Thyroid gland (tissue), 4 donors: Measurements from ENCODE around the gene OR56A3. TPM values are rescaled to one million over a fixed set of nuclear protein-coding genes. Genes with fewer than 3 reads are reported as not detected.

Experiments used
- DNase-seq, 2 donors: peaks; one replicate each; pipeline ENCODE4 v3.0.0-alpha.2; 2019
- H3K27ac ChIP-seq, 3 donors: fragments of 200-600 bp; sonication (generic); 1 replicate in 2 of 3; 2 replicates in 1 of 3; pipeline ENCODE4 v1.5.1; 2016 to 2019; ENCODE audit warnings: mild to moderate bottlenecking in 1 of 3, moderate library complexity in 1 of 3
- H3K27me3 ChIP-seq: fragments of 200-600 bp; sonication (generic); one replicate; pipeline ENCODE4 v1.5.1; 2019
- H3K36me3 ChIP-seq, 2 donors: fragments of 200-600 bp; sonication (generic); one replicate each; pipeline ENCODE4 v1.5.1; 2016 to 2019
- H3K4me1 ChIP-seq, 2 donors: fragments of 200-600 bp; sonication (generic); one replicate each; pipeline ENCODE4 v1.5.1; 2017 to 2019
- H3K4me3 ChIP-seq, 3 donors: fragments of 200-600 bp; sonication (generic); replicated peaks in 1 of 3; 1 replicate in 2 of 3; 2 replicates in 1 of 3; pipeline ENCODE4 v1.5.1; 2016; ENCODE audit warnings: mild to moderate bottlenecking in 1 of 3
- H3K9me3 ChIP-seq: fragments of 200-600 bp; sonication (generic); one replicate; pipeline ENCODE4 v1.5.1; 2017
- CTCF ChIP-seq, 6 experiments: fragments of 200-600 bp in 3 of 6; fragments of 450-650 bp in 3 of 6; sonication (generic) in 3 of 6; IDR thresholded peaks; one replicate each; pipeline ENCODE4 v1.5.1; 2016 to 2019; ENCODE audit warnings: antibody characterized with exemption in 6 of 6, mild to moderate bottlenecking in 2 of 6, inconsistent platforms in 1 of 6, moderate library complexity in 1 of 6
- POLR2A ChIP-seq, 2 donors: fragments of 450-650 bp; IDR thresholded peaks; one replicate each; pipeline ENCODE4 v1.6.1; 2017; ENCODE audit warnings: antibody characterized with exemption in 2 of 2, mild to moderate bottlenecking in 2 of 2, moderate library complexity in 1 of 2
- WGBS, 2 donors: methylation state at CpG; one replicate each; pipeline ENCODE4 v1.1.5; 2017; 5-methylcytosine and 5-hydroxymethylcytosine counted together
- intact Hi-C: fragments of 100-400 bp; cut with DNase I; formaldehyde crosslinking; loops from one replicate; pipeline ENCODE4 v1.15.1; 2023
- total RNA-seq, 4 donors: library from RNA; depleted of rRNA; stranded (reverse); fragments of >200 nt; gene quantifications; one replicate each; pipeline ENCODE4 v1.2.3, GENCODE V29; 2016

Gene OR56A3
- not detected for total RNA-seq

- intact Hi-C loops, result no loop called here
- H3K27ac ChIP-seq, result no peak within 1 kb of the TSS
- no peaks in the 10 kb centered on the region for H3K4me1 ChIP-seq
- H3K36me3 ChIP-seq, result no peaks in the 10 kb centered on the region
- 78 to 82% methylated on average over 3 of the region's 3 CpGs for WGBS, 2 donors
- no peak for DNase-seq
- TF ChIP-seq POLR2A (IDR thresholded peaks at IDR 0.05) (no peak), CTCF (IDR thresholded peaks at IDR 0.05) (no peak)
- H3K9me3 ChIP-seq, result no peaks in the 10 kb centered on the region
- H3K27me3 ChIP-seq, result no peaks in the 10 kb centered on the region
- H3K4me3 ChIP-seq, result no peak within 1 kb of the TSS
Observed at GRCh38 chr11:5941951-5942350, at the start of gene OR56A3. Gene OR56A3, plus strand, starts transcription at chr11:5942251. Its CDS starts 5,096 bp downstream, at chr11:5947347.

GRCh38 chr11:5892908-5893307, 49.1 kb upstream of the OR56A3 start, which contains the start of gene OR52E5:
Gene OR52E5, plus strand, starts transcription at chr11:5893208. Its CDS starts 7,569 bp downstream, at chr11:5900777.
- no peak for TF ChIP-seq POLR2A (IDR thresholded peaks at IDR 0.05)
- TF ChIP-seq CTCF (IDR thresholded peaks at IDR 0.05), result no peak
- Histone ChIP-seq H3K36me3 (no peaks in the 10 kb centered on the region), H3K27ac (no peak within 1 kb of the TSS), H3K27me3 (no peaks in the 10 kb centered on the region), H3K4me3 (no peak within 1 kb of the TSS), H3K4me1 (no peaks in the 10 kb centered on the region), H3K9me3 (no peaks in the 10 kb centered on the region)
- 82 to 89% methylated on average over 3 of the region's 3 CpGs for WGBS, 2 donors
- no peak for DNase-seq
- intact Hi-C loops, result no loop called here

GRCh38 chr11:5899534-5899933, 42.5 kb upstream of the OR56A3 start:
- intact Hi-C loops, result no loop called here
- Histone ChIP-seq H3K27me3 (no peaks in the 10 kb centered on the region), H3K36me3 (no peaks in the 10 kb centered on the region), H3K4me1 (no peaks in the 10 kb centered on the region), H3K4me3 (no peak overlapping the region), H3K9me3 (no peaks in the 10 kb centered on the region), H3K27ac (no peak overlapping the region)
- TF ChIP-seq CTCF (IDR thresholded peaks at IDR 0.05) (no peak), POLR2A (IDR thresholded peaks at IDR 0.05) (no peak)
- no peak for DNase-seq
- WGBS, 2 donors, result 84 to 90% methylated on average over 2 of the region's 2 CpGs

- DNase-seq, result no peak
- WGBS, 2 donors, result 40 to 60% methylated on average over 1 to 2 of the region's 2 CpGs
Observed at GRCh38 chr11:5910540-5910939, 31.5 kb upstream of the OR56A3 start.

More at GRCh38 chr11:5910540-5910939, 31.5 kb upstream of the OR56A3 start:
- Histone ChIP-seq H3K27me3 (no peaks in the 10 kb centered on the region), H3K4me1 (no peaks in the 10 kb centered on the region), H3K4me3 (no peak overlapping the region), H3K27ac (no peak overlapping the region), H3K9me3 (no peaks in the 10 kb centered on the region), H3K36me3 (no peaks in the 10 kb centered on the region)
- TF ChIP-seq POLR2A (IDR thresholded peaks at IDR 0.05) (no peak), CTCF (IDR thresholded peaks at IDR 0.05) (no peak)
- intact Hi-C loops, result no loop called here
